Measurements from ENCODE around the gene MSX1. TPM values are rescaled to one million over a fixed set of nuclear protein-coding genes. Genes with fewer than 3 reads are reported as not detected.

Gene MSX1
- total RNA-seq, 1 donor from 2014 or later: 15.1 TPM

GRCh38 chr4:4899202-4899925 is 39.9 kb downstream of the MSX1 start:
- no peak for DNase-seq (ENCODE audit: low read depth)

- DNase-seq (ENCODE audit: low read depth): no peak
These were observed 42.4 kb downstream of the MSX1 start for GRCh38 chr4:4901877-4902276.

- DNase-seq (ENCODE audit: low read depth): no peak
These were observed 52.7 kb downstream of the MSX1 start for GRCh38 chr4:4912155-4912554.

- DNase-seq (ENCODE audit: low read depth): no peak
These were observed 53.7 kb downstream of the MSX1 start for GRCh38 chr4:4913147-4913561.

Other genes starting within 250 kb of the MSX1 start
- not detected in 2 replicates for gene CYTL1, start 159.8 kb downstream of the MSX1 start, total RNA-seq
- 0.29 and 0.52 TPM in 2 replicates for gene STK32B, start 191.8 kb downstream of the MSX1 start, total RNA-seq

Measured in myocyte (in vitro differentiated cells).